ENCODE data around the gene KIAA1328. TPM values are rescaled to one million over a fixed set of nuclear protein-coding genes. Genes with fewer than 3 reads are reported as not detected.
"Not testable (repeated sequence)": the region's sequence is repeated elsewhere in the genome, so short reads cannot be mapped to it uniquely, and the experiment has no call there.

The KIAA1328 gene
- total RNA-seq, 2 experiments from 2014 or later = 9.8 to 10.7 TPM

DNA sequence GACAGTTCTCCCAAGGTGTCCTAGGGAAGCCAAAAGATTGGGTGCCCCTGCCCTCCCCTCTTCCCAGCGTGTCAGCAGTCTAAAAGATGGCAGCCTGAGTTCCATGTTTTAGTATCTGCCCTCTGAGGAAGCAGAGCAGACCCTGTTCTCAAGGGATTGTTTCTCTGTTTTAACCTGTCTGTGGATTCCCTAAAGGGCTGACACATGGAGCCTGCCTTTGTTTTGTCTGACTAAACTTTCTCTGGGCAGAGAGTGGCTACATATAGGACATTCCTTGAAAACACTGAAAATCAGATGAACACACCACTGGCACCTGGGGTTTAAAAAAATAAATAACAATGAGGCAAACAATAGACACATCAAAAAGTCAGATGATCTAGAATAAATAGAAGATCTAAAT, 337.6 kb downstream of the KIAA1328 start:
- Mint-ChIP-seq H3K36me3 (peaks cover 2% of the 10 kb centered on the region), H3K4me3 (no peak overlapping the region), H3K4me1 (no peaks in the 10 kb centered on the region), H3K9me3 (peaks cover 2% of the 10 kb centered on the region), H3K27ac (no peak overlapping the region), H3K27me3 (no peaks in the 10 kb centered on the region)
- no peak for DNase-seq
- no peak for ATAC-seq (ENCODE audit: low read depth)
- POLR2A ChIA-PET = no interaction called here

DNA sequence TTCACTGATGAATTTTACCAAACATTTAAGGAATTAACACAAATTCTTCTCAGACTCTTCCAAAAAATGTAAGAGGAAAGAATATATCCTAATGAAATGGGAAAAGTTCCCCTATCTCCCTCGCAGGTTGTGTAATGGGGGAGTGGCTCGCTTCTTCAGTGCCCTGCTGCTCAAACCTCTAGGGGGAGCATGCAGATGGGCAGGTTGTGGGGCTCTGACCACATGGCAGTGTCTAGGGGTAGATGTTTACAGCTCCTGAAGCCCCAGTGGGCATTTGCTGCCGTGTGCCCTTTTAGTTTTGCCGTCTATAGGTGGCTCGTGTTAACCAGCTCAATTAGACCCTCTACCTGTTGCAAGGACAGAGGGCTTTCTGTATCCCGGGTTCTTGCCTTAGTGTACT, 338.0 kb downstream of the KIAA1328 start:
- DNase-seq; H3K27me3 Mint-ChIP-seq; H3K4me1 Mint-ChIP-seq; H3K27ac Mint-ChIP-seq; ATAC-seq (ENCODE audit: low read depth); H3K4me3 Mint-ChIP-seq; H3K36me3 Mint-ChIP-seq; POLR2A ChIA-PET; H3K9me3 Mint-ChIP-seq: not testable (repeated sequence)

DNA sequence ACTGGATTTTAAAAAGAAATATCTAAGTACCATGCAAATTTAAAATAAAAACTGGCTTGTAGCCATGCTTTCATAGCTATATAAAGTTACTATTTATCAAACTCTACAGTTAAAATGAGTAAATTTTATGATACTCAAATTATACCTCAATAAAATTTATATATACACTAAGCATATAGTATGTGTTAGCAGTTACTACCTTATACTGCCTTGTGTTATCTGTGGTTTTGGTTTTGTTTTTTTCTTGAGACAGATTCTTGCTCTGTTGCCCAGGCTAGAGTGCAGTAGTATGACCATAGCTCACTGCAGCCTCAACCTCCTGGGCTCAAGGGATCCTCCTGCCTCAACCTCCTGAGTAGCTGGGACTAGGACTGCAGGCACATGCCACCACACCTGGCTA, 342.1 kb downstream of the KIAA1328 start:
- Mint-ChIP-seq H3K27me3 (no peaks in the 10 kb centered on the region), H3K9me3 (no peaks in the 10 kb centered on the region), H3K27ac (no peak overlapping the region), H3K4me1 (no peaks in the 10 kb centered on the region), H3K36me3 (peaks cover 6% of the 10 kb centered on the region), H3K4me3 (no peak overlapping the region)
- DNase-seq (no peak), ATAC-seq (ENCODE audit: low read depth) (no peak)
- POLR2A ChIA-PET = no interaction called here

DNA sequence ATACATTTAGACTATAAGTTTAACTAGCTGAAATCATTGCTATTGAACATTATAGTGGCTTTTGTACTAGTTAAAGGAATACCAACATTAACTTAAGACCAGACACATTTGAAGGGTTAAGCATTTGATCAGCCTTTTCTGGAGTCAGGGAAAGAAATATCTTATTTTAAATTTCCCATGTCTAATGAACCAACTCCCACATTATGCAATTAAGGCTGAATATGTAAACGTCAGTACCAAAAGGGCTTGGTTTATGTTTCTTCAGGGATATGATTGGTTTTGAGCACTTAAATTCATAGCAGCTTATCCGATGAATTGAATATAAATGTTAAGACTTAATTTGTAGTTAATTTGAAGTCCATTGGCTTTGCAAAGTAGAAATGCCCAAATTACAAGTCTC, 344.5 kb downstream of the KIAA1328 start:
- Mint-ChIP-seq H3K27me3 (no peaks in the 10 kb centered on the region), H3K9me3 (peaks cover under 1% of the 10 kb centered on the region), H3K27ac (no peak overlapping the region), H3K36me3 (peaks cover 6% of the 10 kb centered on the region), H3K4me3 (no peak overlapping the region), H3K4me1 (no peaks in the 10 kb centered on the region)
- POLR2A ChIA-PET = no interaction called here
- DNase-seq (no peak), ATAC-seq (ENCODE audit: low read depth) (no peak)

DNA sequence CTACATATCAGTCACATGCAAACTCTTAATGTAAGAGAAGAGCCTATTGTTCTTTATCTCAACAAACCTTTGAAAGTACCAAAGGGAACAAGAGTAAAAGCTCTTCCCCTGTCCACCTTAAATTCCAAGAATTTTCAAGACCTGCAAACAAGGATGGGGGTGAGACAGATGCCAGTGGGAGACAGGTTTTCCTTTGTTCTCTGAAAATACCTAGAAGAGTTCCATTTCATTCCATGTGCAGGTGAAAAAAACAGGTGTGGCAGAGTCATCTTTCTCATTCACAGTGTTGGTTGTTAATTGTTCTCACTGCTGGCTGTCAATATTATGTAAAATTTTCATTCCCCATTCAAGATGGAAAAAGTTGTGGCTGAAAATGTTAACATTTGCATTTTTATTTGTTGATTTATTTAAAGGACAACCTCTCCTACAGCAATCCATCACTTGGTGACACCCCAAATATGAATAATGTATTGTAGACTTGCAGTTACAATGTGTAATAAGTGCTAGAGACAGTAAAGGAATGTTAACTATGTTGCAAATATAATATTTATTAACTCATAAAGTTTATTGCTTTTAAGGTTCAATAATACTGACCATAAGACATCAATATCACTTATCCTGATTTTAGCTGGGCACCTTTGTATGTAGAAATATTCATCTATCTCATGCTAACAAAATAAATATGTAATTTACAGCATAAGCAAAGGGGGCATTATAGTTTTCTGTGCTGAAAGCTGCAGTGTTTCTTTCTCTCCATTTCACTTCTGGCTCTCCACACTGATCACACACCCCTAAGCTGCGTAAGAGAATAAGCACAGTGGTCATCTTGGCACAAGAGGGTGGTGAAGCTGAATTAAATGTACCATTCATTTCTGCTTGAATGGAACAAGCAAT, 347.0 kb downstream of the KIAA1328 start:
- Mint-ChIP-seq H3K4me3 (no peak overlapping the region), H3K27me3 (no peaks in the 10 kb centered on the region), H3K36me3 (peaks cover 8% of the 10 kb centered on the region), H3K4me1 (no peaks in the 10 kb centered on the region), H3K27ac (no peak overlapping the region), H3K9me3 (peaks cover 2% of the 10 kb centered on the region)
- DNase-seq = no peak
- no peak for ATAC-seq (ENCODE audit: low read depth)
- POLR2A ChIA-PET = no interaction called here

DNA sequence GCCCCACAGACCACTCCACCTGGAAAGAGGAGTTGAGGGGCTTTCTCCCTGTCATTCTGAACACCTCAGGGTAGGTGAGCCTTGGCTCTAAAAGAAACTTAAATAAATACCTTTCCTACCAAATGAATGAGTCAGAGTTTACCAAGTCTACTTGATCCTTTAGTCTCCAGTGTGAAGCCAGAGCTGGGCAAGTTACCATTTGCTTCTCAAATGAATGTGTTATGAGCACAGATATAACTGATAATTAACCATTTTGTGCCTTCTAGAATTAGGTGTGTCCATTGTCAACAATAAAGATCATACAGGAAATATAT, 347.7 kb downstream of the KIAA1328 start:
- H3K36me3 Mint-ChIP-seq = peaks cover 8% of the 10 kb centered on the region
- H3K4me3 Mint-ChIP-seq = no peak overlapping the region
- ATAC-seq (ENCODE audit: low read depth) (no peak), DNase-seq (no peak)
- no peaks in the 10 kb centered on the region for H3K4me1 Mint-ChIP-seq
- H3K27me3 Mint-ChIP-seq = no peaks in the 10 kb centered on the region
- H3K9me3 Mint-ChIP-seq = peaks cover 2% of the 10 kb centered on the region
- POLR2A ChIA-PET = no interaction called here
- H3K27ac Mint-ChIP-seq = no peak overlapping the region

DNA sequence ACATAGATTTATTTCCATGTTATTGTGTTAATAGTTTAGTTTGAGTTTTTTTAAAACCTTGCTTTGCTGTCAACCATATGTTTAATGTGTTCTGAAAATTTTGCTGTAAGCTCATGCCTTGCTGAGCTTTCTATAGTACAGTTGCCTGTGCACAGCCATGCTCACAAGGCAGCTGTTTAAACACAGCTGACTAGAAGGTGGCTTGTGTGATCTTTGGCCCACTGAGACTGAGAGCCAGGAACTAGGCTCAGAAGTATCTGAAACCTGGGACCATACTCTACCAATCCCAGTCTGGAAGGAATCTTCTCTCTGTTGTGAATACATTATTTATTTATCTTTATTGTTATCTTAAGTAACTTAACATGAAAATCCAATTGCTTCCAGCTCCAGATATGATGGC, 350.5 kb downstream of the KIAA1328 start:
- POLR2A ChIA-PET = no interaction called here
- no peak overlapping the region for H3K4me3 Mint-ChIP-seq
- ATAC-seq (ENCODE audit: low read depth) (no peak), DNase-seq (no peak)
- peaks cover 2% of the 10 kb centered on the region for H3K9me3 Mint-ChIP-seq
- H3K27ac Mint-ChIP-seq = no peak overlapping the region
- no peaks in the 10 kb centered on the region for H3K4me1 Mint-ChIP-seq
- peaks cover 5% of the 10 kb centered on the region for H3K36me3 Mint-ChIP-seq
- no peaks in the 10 kb centered on the region for H3K27me3 Mint-ChIP-seq

DNA sequence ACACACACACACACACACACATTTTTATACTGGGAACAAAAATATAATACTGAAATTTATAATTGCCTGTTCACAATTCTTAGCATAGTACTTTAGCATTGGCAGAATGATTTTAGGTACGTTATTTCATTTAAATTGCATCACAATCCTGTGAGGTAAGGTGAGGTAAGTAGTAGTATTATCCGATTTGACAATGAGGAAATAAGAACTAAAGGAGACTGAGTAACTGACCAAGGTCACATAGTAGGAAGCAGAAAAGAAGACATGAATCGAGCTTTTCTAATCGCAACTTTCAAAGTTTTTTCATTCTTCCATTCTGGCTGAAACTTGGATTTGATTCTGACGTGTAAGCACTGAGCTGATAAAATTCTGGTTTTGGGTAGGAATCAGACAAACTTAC, 351.2 kb downstream of the KIAA1328 start:
- peaks cover 2% of the 10 kb centered on the region for H3K9me3 Mint-ChIP-seq
- ATAC-seq (ENCODE audit: low read depth) (no peak), DNase-seq (no peak)
- POLR2A ChIA-PET = no interaction called here
- peaks cover 2% of the 10 kb centered on the region for H3K36me3 Mint-ChIP-seq
- no peak overlapping the region for H3K4me3 Mint-ChIP-seq
- no peak overlapping the region for H3K27ac Mint-ChIP-seq
- no peaks in the 10 kb centered on the region for H3K4me1 Mint-ChIP-seq
- H3K27me3 Mint-ChIP-seq = no peaks in the 10 kb centered on the region

DNA sequence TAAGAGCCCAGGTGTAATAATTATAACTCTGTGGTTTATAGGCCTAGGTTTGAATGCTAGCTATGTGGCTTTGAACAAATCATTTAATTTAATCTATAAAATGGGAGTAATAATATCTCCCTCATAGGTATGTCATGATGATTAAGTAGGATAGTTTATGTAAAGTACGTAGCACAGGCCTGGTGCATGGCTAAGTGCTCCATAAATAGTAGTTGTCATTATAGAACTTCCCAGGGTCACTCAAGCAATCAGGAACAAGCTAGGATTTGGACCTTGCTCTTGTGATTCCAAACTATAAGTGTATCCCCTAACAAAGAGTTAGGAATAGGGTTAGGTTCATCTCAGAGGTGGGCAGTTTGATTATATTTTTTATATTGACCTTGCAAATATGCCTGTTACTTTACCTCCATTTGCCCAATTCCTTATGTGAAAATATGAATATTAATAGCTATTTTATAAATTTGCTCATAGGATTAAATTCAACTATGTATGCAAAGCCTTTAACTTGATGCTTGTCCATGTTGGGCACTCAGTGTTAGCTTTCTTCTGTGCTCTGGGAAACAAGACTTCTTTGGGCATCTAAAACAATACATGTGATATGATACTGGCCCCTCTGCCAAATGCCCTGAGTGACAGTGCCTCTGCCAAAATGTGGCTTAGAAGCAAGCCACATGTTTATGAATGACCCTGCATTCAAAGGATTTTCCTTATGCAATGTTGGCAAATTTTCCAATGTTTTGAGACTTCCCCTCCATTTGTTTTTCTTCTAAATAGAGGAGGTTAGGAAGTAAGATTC, 353.6 kb downstream of the KIAA1328 start:
- no peak overlapping the region for H3K27ac Mint-ChIP-seq
- H3K9me3 Mint-ChIP-seq = peaks cover 2% of the 10 kb centered on the region
- no peak overlapping the region for H3K4me3 Mint-ChIP-seq
- ATAC-seq (ENCODE audit: low read depth) (no peak), DNase-seq (no peak)
- POLR2A ChIA-PET = no interaction called here
- H3K36me3 Mint-ChIP-seq = peaks cover 2% of the 10 kb centered on the region
- H3K4me1 Mint-ChIP-seq = no peaks in the 10 kb centered on the region
- H3K27me3 Mint-ChIP-seq = no peaks in the 10 kb centered on the region

DNA sequence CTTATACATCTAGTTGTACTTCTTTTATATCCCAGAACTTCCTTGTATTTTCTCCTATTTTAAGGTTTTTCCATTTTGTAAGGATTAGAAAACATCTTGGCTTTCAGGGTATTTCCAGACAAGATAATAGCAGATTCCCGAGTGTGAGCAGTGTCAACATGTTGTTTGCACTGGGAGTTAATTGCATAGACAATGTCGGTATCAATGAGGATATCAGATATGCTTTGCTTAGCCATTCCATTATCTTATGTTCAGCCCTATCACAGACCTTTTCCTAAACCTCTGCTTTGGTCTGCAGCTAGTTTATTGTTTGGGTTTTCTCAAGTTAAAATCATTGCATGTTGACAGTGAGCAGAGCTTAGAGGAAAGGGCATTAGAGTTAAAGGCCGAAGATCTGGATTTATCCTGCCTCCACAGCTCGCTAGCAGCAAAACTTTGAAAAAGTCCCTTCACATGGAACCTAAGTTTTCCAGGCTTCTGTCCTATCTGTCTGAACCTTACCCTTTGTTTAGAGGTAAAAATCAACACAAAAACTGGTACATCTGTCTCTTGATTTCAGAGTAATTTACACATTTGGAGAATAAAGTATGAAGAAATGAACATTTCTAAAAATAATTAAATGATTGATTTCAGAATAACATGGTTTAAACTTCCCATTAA, 355.4 kb downstream of the KIAA1328 start:
- Mint-ChIP-seq H3K4me3 (no peak overlapping the region), H3K27ac (no peak overlapping the region), H3K9me3 (no peaks in the 10 kb centered on the region), H3K4me1 (no peaks in the 10 kb centered on the region), H3K27me3 (no peaks in the 10 kb centered on the region), H3K36me3 (no peaks in the 10 kb centered on the region)
- POLR2A ChIA-PET = no interaction called here
- DNase-seq (no peak), ATAC-seq (ENCODE audit: low read depth) (no peak)

DNA sequence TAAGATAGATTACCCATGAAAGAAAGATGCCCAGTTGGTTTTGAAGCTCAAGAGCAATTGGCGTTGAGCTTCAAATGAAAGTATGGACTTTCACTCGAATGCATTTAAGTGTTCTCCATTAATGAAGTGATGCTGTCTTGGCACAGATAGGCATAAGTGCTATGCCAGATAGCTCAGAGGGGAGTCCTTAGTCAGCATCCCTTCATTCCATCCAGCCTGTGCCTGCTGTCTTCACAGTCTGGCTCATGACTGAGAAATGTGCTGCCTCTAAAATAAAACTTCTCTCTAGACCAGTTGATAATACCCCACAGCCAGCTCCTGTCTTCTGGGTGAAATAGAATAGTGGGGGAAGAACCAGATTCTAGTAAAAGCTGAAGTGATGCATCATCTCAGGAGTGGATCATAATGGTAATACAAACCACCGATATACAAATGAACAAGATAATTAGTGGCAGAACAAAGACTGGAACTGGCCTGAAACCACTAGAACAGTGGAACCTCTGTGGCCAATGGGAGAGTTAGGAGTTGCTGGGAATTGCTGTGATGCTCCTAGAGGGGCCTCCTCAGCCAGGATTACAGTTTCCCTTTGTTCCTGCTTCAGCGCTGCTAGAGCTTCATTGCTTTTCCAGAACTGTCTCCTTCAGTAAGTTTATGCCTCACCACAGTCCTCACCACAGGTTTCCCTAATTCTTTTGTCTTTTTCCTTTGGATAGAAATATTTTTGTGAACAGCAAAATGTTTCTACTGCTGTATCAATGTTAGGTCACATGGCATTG, 359.3 kb downstream of the KIAA1328 start:
- no peak overlapping the region for H3K27ac Mint-ChIP-seq
- H3K9me3 Mint-ChIP-seq = no peaks in the 10 kb centered on the region
- DNase-seq (no peak), ATAC-seq (ENCODE audit: low read depth) (no peak)
- H3K27me3 Mint-ChIP-seq = no peaks in the 10 kb centered on the region
- no peaks in the 10 kb centered on the region for H3K36me3 Mint-ChIP-seq
- H3K4me3 Mint-ChIP-seq = no peak overlapping the region
- no peaks in the 10 kb centered on the region for H3K4me1 Mint-ChIP-seq
- POLR2A ChIA-PET = no interaction called here

DNA sequence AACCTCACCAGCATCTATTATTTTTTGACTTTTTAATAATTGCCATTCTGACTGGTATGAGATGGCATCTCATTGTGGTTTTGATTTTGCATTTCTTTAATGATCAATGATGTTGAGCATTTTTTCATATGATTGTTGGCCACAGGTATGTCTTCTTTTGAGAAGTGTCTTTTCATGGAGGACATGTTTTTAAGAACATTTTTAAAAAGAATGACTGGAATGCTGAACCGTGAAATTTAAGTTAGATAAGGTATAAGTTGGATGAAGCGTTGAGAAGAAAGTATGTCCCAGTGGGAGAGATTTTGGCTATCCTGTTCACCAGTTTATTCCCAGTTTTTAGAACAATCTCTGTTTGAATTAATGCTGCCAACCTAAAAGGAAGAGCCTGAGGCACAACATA, 370.8 kb downstream of the KIAA1328 start:
- no peaks in the 10 kb centered on the region for H3K4me1 Mint-ChIP-seq
- POLR2A ChIA-PET = no interaction called here
- H3K4me3 Mint-ChIP-seq = no peak overlapping the region
- ATAC-seq (ENCODE audit: low read depth) = no peak
- DNase-seq = no peak
- H3K36me3 Mint-ChIP-seq = peaks cover 5% of the 10 kb centered on the region
- H3K27ac Mint-ChIP-seq = no peak overlapping the region
- H3K9me3 Mint-ChIP-seq = peaks cover 15% of the 10 kb centered on the region
- no peaks in the 10 kb centered on the region for H3K27me3 Mint-ChIP-seq

DNA sequence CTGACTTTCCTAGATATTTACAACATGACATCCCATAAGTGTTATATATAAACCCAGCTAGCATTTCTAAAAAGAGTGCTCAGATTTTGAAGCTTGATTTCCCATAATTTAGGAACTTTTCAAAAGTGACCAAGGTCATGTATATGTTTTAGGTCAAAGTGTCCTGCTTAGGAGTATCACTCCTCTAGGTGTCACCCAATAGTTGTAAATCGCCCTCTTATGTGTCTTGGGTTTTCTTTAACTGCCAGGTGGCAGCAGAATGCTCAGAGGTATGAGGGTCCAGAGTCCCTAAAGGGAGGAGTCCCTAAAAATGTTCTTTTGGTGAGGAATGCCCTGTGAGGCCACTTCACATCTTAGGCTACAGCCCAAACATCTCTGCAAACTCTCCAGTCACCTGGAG, 378.4 kb downstream of the KIAA1328 start:
- POLR2A ChIA-PET = no interaction called here
- ATAC-seq (ENCODE audit: low read depth) = no peak

More for the DNA sequence above, 378.4 kb downstream of the KIAA1328 start:
- H3K9me3 Mint-ChIP-seq = no peaks in the 10 kb centered on the region
- H3K4me1 Mint-ChIP-seq = no peaks in the 10 kb centered on the region
- H3K4me3 Mint-ChIP-seq = no peak overlapping the region
- no peaks in the 10 kb centered on the region for H3K27me3 Mint-ChIP-seq
- H3K27ac Mint-ChIP-seq = no peak overlapping the region
- no peak for DNase-seq
- H3K36me3 Mint-ChIP-seq = no peaks in the 10 kb centered on the region

Measured in activated naive CD8-positive, alpha-beta T cell treated with anti-CD3 and anti-CD28 coated beads, Interleukin-2, amount 10 ng/mL, durations not matched to agents 7 days and 5 days (primary cell).